ENCODE data around the gene MYO7B. TPM values are rescaled to one million over a fixed set of nuclear protein-coding genes. Genes with fewer than 3 reads are reported as not detected.

MYO7B gene
- total and polyA plus RNA-seq, 2 experiments from 2014 or later: 17.6 to 20.1 TPM

- H2AFZ ChIP-seq: no peak overlapping the region
- H3K9me2 ChIP-seq (replicated peaks; ENCODE audit: insufficient read depth): no peaks in the 10 kb centered on the region
- no peak overlapping the region for H3K4me3 ChIP-seq
- TF ChIP-seq EZH2phosphoT487 (IDR thresholded peaks at IDR 0.05; ENCODE audit: low read depth, severe bottlenecking, unreplicated experiment): no peak
- TF ChIP-seq, protein P1, sequence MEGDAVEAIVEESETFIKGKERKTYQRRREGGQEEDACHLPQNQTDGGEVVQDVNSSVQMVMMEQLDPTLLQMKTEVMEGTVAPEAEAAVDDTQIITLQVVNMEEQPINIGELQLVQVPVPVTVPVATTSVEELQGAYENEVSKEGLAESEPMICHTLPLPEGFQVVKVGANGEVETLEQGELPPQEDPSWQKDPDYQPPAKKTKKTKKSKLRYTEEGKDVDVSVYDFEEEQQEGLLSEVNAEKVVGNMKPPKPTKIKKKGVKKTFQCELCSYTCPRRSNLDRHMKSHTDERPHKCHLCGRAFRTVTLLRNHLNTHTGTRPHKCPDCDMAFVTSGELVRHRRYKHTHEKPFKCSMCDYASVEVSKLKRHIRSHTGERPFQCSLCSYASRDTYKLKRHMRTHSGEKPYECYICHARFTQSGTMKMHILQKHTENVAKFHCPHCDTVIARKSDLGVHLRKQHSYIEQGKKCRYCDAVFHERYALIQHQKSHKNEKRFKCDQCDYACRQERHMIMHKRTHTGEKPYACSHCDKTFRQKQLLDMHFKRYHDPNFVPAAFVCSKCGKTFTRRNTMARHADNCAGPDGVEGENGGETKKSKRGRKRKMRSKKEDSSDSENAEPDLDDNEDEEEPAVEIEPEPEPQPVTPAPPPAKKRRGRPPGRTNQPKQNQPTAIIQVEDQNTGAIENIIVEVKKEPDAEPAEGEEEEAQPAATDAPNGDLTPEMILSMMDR (IDR thresholded peaks at IDR 0.05; ENCODE audit: poor library complexity): no peak
- TF ChIP-seq EZH2 (IDR thresholded peaks at IDR 0.05; ENCODE audit: borderline replicate concordance): no peak
- H3K27me3 ChIP-seq: no peaks in the 10 kb centered on the region
- 89% methylated on average over 11 of the region's 11 CpGs for WGBS (ENCODE audit: low lambda C conversion rate, missing lambda C conversion rate)
- peaks cover 36% of the 10 kb centered on the region for H4K20me1 ChIP-seq (ENCODE audit: insufficient read depth, poor library complexity, severe bottlenecking)
- no peak overlapping the region for H3K27ac ChIP-seq
- no peaks in the 10 kb centered on the region for H3K9me3 ChIP-seq (ENCODE audit: low read depth)
- H3K36me3 ChIP-seq (replicated peaks; ENCODE audit: insufficient read depth, low read depth): peaks cover 13% of the 10 kb centered on the region
- peaks cover 76% of the 10 kb centered on the region for H3K79me2 ChIP-seq
- DNase-seq (ENCODE audit: low spot score): no peak
- peaks cover 9% of the 10 kb centered on the region for H3K4me1 ChIP-seq (ENCODE audit: insufficient read depth)
- no peak overlapping the region for H3K4me2 ChIP-seq
These were observed 30.7 kb upstream of the MYO7B start for GRCh38 chr2:127504552-127505430.

GRCh38 chr2:127506510-127506909 is 29.0 kb upstream of the MYO7B start:
- Histone ChIP-seq H3K9me3 (ENCODE audit: low read depth) (no peaks in the 10 kb centered on the region), H3K27ac (no peak overlapping the region), H4K20me1 (ENCODE audit: insufficient read depth, poor library complexity, severe bottlenecking) (peaks cover 48% of the 10 kb centered on the region), H3K36me3 (replicated peaks; ENCODE audit: insufficient read depth, low read depth) (peaks cover 8% of the 10 kb centered on the region), H2AFZ (no peak overlapping the region), H3K9me2 (replicated peaks; ENCODE audit: insufficient read depth) (no peaks in the 10 kb centered on the region), H3K79me2 (peaks cover 84% of the 10 kb centered on the region), H3K4me2 (no peak overlapping the region), H3K4me3 (no peak overlapping the region), H3K4me1 (ENCODE audit: insufficient read depth) (peaks cover 9% of the 10 kb centered on the region), H3K27me3 (no peaks in the 10 kb centered on the region)
- 88% methylated on average over 1 of the region's 1 CpG for WGBS (ENCODE audit: low lambda C conversion rate, missing lambda C conversion rate)
- no peak for TF ChIP-seq EZH2 (IDR thresholded peaks at IDR 0.05; ENCODE audit: borderline replicate concordance)
- no peak for TF ChIP-seq EZH2phosphoT487 (IDR thresholded peaks at IDR 0.05; ENCODE audit: low read depth, severe bottlenecking, unreplicated experiment)
- TF ChIP-seq, protein P1 (IDR thresholded peaks at IDR 0.05; ENCODE audit: poor library complexity): no peak
- DNase-seq (ENCODE audit: low spot score): no peak

GRCh38 chr2:127508023-127508630 is 27.4 kb upstream of the MYO7B start:
- no peak for TF ChIP-seq EZH2phosphoT487 (IDR thresholded peaks at IDR 0.05; ENCODE audit: low read depth, severe bottlenecking, unreplicated experiment)
- TF ChIP-seq, protein P1 (IDR thresholded peaks at IDR 0.05; ENCODE audit: poor library complexity): no peak
- TF ChIP-seq EZH2 (IDR thresholded peaks at IDR 0.05; ENCODE audit: borderline replicate concordance): no peak
- peak overlapping the region; percentile 44 for H3K27ac ChIP-seq
- H3K9me3 ChIP-seq (ENCODE audit: low read depth): no peaks in the 10 kb centered on the region
- no peak overlapping the region for H2AFZ ChIP-seq
- 86% methylated on average over 4 of the region's 4 CpGs for WGBS (ENCODE audit: low lambda C conversion rate, missing lambda C conversion rate)
- peak overlapping the region; percentile 13 for H3K4me2 ChIP-seq
- no peak overlapping the region for H3K4me3 ChIP-seq
- H4K20me1 ChIP-seq (ENCODE audit: insufficient read depth, poor library complexity, severe bottlenecking): peaks cover 59% of the 10 kb centered on the region
- DNase-seq (ENCODE audit: low spot score): no peak
- no peaks in the 10 kb centered on the region for H3K27me3 ChIP-seq
- peaks cover 9% of the 10 kb centered on the region for H3K4me1 ChIP-seq (ENCODE audit: insufficient read depth)
- H3K79me2 ChIP-seq: peaks cover 95% of the 10 kb centered on the region
- H3K36me3 ChIP-seq (replicated peaks; ENCODE audit: insufficient read depth, low read depth): peaks cover 4% of the 10 kb centered on the region
- no peaks in the 10 kb centered on the region for H3K9me2 ChIP-seq (replicated peaks; ENCODE audit: insufficient read depth)

Measured in hepatocyte (in vitro differentiated cells).